Upper lobe of left lung (tissue), 4 donors: ENCODE measurements around the gene IL20RB.

Source experiments
- CTCF ChIP-seq, 6 experiments: fragments of 450-650 bp in 4 of 6; fragments of 200-600 bp in 2 of 6; sonication (generic) in 2 of 6; IDR thresholded peaks; one replicate each; pipeline ENCODE4 v1.5.1; 2016 to 2019; ENCODE audit warnings: antibody characterized with exemption in 6 of 6
- POLR2A ChIP-seq, 4 donors: fragments of 450-650 bp; IDR thresholded peaks; one replicate each; pipeline ENCODE4 v1.5.1; 2016 to 2017; ENCODE audit warnings: antibody characterized with exemption in 4 of 4, mild to moderate bottlenecking in 2 of 4
- POLR2AphosphoS5 ChIP-seq, 2 donors: sonication (generic); formaldehyde crosslinking; IDR thresholded peaks; one replicate each; pipeline ENCODE4 v1.5.1; 2017; ENCODE audit warnings: antibody characterized with exemption in 2 of 2

DNA sequence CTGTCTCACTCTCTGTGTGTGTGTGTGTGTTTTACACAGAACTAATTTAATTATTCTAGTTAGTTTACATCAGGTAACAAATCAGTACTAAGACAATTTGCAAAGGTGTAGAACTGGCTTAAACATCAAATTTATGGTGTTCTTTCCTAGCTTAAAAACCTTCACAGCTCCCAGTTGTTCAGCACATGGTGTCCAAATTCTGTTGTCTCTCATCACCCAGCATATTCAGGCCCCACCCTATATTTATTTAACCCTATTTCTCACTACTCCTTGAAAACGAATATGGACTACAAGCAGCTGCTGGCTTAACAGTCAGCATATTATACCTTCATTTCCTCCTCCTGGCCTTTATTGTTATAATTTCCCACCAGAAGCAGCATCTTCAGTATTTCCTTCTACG, 1.2 kb downstream of the IL20RB start:
- TF ChIP-seq CTCF (IDR thresholded peaks at IDR 0.05): no peak
- TF ChIP-seq POLR2A (IDR thresholded peaks at IDR 0.05): no peak
- TF ChIP-seq POLR2AphosphoS5 (IDR thresholded peaks at IDR 0.05): no peak
